GM12801 (cell line): ENCODE results near the gene SMURF1.

Experiments
- TF ChIP-seq, protein P1 (sequence below): IDR thresholded peaks from one replicate; pipeline ENCODE4 v1.5.1; 2011; ENCODE audit warnings: control low read depth; ENCODE audit not compliant: insufficient read length; ENCODE audit errors: extremely low read depth

SMURF1 gene

DNA sequence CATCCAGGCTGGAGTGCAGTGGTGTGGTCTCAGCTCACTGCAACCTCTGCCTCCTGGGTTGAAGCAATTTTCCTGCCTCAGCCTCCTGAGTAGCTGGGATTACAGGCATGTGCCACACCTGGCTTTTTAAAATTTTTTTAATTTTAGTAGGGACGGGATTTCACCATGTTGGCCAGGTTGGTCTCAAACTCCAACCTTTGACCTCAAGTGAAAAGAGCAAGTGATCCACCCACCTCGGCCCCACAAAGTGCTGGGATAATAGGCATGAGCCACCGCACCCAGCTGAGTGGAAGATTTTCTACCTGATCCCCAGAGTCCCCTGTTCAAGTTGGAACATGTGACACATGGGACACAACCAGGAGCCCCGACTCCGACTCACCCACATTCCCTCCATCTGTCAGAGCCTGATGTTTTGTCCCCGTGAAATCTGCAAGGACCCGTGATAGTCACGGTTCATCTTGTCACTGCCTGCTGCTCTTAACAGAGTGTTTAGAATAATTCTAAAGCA, 104.5 kb downstream of the SMURF1 start:
- TF ChIP-seq, protein P1, sequence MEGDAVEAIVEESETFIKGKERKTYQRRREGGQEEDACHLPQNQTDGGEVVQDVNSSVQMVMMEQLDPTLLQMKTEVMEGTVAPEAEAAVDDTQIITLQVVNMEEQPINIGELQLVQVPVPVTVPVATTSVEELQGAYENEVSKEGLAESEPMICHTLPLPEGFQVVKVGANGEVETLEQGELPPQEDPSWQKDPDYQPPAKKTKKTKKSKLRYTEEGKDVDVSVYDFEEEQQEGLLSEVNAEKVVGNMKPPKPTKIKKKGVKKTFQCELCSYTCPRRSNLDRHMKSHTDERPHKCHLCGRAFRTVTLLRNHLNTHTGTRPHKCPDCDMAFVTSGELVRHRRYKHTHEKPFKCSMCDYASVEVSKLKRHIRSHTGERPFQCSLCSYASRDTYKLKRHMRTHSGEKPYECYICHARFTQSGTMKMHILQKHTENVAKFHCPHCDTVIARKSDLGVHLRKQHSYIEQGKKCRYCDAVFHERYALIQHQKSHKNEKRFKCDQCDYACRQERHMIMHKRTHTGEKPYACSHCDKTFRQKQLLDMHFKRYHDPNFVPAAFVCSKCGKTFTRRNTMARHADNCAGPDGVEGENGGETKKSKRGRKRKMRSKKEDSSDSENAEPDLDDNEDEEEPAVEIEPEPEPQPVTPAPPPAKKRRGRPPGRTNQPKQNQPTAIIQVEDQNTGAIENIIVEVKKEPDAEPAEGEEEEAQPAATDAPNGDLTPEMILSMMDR = no peak

DNA sequence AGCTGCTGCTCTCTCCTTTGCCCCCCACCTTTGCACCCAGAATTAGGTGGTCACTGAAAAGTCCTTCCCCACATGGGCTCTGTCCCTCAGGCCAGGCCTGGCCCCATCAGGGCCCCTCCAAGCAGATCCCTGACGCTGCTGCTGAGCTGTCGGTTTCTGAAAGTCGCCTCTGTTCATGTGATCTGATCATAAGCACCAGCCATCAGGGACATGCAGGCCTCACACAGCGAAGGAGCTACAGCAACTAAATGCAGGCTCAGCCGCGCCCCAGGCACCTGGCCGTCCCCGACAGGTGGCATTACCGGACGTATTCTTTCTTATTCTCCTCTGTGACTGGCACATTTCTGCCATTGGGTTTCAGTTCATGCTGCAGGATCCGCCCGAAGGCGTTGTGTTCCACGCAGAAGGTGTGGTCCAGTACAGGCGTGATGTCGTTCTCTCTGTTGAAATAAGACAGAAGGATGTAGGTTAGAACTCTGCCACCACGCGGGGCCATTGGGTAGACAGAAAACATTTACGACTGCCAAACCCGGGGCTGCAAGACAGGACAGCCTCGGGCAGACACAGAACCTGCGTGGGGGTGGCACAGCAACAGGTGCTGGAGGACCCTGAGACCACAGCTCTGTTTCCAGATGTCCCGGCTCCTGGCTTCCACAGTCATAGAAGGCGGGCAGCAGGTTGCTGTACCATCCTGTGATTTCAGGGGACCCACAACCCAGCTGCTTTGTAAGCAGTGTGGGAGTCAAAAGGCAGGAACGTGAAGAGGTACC, 105.6 kb downstream of the SMURF1 start:
- TF ChIP-seq, protein P1 = no peak

DNA sequence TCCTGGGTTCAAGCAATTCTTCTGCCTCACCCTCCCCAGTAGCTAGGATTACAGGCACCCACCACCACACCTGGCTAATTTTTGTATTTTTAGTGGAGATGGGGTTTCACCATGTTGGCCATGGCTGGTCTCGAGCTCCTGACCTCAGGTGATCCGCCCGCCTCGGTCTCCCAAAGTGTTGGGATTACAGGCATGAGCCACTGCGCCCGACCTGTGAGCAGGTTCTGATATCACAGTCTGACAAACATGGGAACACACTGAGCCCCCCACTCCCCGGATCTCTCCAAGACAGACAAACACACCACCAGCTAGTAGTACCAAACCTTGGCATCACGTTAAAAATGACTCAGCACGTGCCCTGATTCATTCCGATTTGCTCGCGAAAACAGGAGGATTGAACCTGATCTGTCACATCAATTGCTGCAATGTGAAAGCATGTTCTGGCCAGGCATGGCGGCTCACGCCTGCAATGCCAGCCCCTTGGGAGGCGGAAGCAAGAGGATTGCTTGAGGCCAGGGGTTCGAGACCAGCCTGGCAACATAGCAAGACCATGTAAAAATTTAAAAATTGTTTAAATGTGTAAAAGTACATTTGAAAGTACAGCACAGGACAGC, 106.5 kb downstream of the SMURF1 start:
- TF ChIP-seq, protein P1 = no peak

DNA sequence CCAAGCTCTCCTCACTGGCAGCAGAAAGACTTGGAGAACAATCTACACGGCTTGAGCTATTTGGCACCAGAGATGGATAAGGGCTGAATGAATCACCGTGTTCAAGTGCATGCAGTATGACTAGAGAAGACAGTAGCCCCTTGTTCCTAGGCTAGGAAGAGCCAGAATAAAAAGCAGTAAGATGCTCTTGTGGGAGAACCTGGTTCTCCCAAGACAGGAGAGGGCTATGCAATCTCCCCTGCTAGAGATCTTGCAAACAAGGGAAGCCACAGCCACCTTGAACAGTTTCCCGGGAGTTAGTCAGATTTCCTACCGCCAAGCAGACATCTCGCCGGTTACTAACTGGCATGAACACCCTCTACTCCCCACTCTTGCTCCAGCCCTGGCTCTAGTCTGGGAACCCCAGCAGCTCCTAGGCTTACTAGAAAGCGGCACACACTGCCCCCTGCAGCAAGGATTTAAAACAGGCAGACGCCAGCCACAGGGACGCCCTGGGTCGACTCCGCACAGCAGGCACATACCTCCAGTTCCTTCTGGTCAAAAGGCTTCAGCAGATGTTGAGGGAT, 107.3 kb downstream of the SMURF1 start:
- TF ChIP-seq, protein P1 = no peak

DNA sequence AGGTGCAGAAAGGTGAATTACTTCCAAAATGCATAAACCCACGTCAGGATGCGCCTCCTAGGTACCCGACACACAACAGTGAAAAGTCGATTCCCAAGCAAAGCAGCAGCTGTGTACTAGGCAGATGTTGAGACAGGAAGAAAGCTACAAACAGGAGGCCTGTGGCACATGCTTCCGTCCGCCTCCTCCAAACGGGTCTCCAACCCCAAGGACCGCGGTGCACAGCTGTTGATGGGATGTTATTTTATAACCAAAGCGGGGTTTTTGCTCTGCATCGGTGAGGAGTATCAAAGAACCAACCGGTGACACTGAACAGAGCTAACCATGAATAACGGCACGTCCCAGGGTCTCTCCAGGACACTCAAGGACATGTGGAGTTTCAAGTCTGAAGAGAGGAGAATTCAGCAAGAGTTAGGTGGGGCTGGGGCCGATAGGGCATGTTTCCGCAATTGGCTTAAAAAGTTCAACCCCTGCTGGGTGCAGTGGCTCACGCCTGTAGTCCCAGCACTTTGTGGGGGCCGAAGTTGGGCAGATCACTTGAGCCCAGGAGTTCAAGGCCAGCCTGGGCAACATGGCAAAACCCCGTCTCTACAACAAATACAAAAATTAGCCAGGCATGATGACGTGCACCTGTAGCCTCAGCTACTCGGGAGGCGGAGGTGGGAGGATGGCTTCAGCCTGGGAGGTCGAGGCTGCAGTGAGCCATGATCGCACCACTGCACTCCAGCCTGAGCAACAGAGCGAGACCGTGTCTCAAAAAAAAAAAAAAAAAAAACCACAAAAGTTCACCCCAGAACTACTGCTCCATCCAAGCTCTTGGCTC, 108.0 kb downstream of the SMURF1 start:
- TF ChIP-seq, protein P1 = no peak

DNA sequence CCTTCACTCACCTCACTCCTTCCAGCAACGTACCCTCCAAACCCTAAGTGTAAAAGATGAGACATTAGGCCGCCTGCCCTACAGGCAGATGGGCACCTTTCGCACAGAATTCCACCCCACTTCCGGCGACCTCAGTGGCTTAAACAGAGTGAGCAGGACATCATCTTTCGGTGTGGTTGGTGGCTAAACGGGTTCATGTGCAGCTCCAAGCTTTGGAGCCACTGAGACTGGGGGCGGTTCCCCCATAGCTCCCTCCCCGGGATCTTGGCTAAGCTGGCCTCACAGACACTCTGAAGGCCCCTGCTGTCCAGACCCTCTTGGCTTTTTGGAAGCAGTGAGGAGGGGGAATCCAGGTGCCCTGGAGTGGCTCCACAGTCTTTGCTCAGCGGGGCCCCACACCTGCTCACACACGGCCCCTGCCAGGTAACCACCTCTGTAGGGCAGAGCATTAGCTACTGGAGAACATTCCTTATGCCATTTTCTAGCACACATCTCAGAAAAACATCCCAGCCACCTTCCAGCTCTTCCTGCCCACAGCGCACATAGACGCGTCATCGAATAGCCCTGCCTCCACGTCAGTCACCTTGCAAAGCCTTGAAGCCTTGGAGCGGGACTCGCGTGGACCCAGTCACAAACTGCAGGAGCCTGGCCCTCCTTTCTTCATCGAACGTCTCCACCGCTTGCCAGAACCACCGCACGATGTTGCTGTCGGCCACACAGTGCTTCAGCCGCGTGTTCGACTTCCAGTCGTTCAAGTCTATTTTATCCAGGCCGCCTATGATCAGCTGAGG, 108.8 kb downstream of the SMURF1 start:
- TF ChIP-seq, protein P1 = no peak
